ENCODE results near the gene FNTB. TPM values are rescaled to one million over a fixed set of nuclear protein-coding genes. Genes with fewer than 3 reads are reported as not detected.
A peak's percentile ranks its signal among the peaks of the same experiment; 100 is the strongest.

The FNTB gene
- total RNA-seq, 2 donors from 2014 or later = 17.2 to 30.9 TPM

GRCh38 chr14:64948612-64949210 lies 38.0 kb upstream of the FNTB start:
- ATAC-seq = no peak
- no peak for DNase-seq (ENCODE audit: low spot score in 2 of 2)
- peak overlapping the region in 1 of 2 donors; percentile 38 for H3K27ac Mint-ChIP-seq
- H3K36me3 Mint-ChIP-seq = peaks cover 4 to 9% of the 10 kb centered on the region in 2 donors
- H3K9me3 Mint-ChIP-seq = no peaks in the 10 kb centered on the region

- H3K36me3 Mint-ChIP-seq = no peaks in the 10 kb centered on the region
- ATAC-seq = peak in 1 of 2 donors; percentile 17
- DNase-seq (ENCODE audit: low spot score in 2 of 2) = no peak
- H3K9me3 Mint-ChIP-seq = no peaks in the 10 kb centered on the region
- peak overlapping the region in 1 of 2 donors; percentile 47 for H3K27ac Mint-ChIP-seq
Observed at GRCh38 chr14:64950889-64951288, 35.8 kb upstream of the FNTB start.

GRCh38 chr14:64951291-64951690 lies 35.4 kb upstream of the FNTB start:
- DNase-seq (ENCODE audit: low spot score in 2 of 2) (no peak), ATAC-seq (no peak)
- H3K36me3 Mint-ChIP-seq = no peaks in the 10 kb centered on the region
- H3K9me3 Mint-ChIP-seq = no peaks in the 10 kb centered on the region
- peak overlapping the region in 1 of 2 donors; percentile 47 for H3K27ac Mint-ChIP-seq

- Mint-ChIP-seq H3K36me3 (no peaks in the 10 kb centered on the region), H3K27ac (no peak overlapping the region), H3K9me3 (no peaks in the 10 kb centered on the region)
- DNase-seq (ENCODE audit: low spot score in 2 of 2) = no peak
- no peak for ATAC-seq
Observed at GRCh38 chr14:64951724-64952123, 35.0 kb upstream of the FNTB start.

- peak; percentile 46 to 69 for ATAC-seq
- Mint-ChIP-seq H3K36me3 (no peaks in the 10 kb centered on the region), H3K9me3 (no peaks in the 10 kb centered on the region), H3K27ac (peak overlapping the region in 1 of 2 donors; percentile 69)
- no peak for DNase-seq (ENCODE audit: low spot score in 2 of 2)
Observed at GRCh38 chr14:64952598-64953309, 33.9 kb upstream of the FNTB start.

- Mint-ChIP-seq H3K36me3 (no peaks in the 10 kb centered on the region), H3K9me3 (no peaks in the 10 kb centered on the region), H3K27ac (peak overlapping the region in 1 of 2 donors; percentile 34)
- DNase-seq (ENCODE audit: low spot score in 2 of 2) (peak in 1 of 2 donors; percentile 44), ATAC-seq (no peak)
Observed at GRCh38 chr14:64953310-64953654, 33.4 kb upstream of the FNTB start.

DNA sequence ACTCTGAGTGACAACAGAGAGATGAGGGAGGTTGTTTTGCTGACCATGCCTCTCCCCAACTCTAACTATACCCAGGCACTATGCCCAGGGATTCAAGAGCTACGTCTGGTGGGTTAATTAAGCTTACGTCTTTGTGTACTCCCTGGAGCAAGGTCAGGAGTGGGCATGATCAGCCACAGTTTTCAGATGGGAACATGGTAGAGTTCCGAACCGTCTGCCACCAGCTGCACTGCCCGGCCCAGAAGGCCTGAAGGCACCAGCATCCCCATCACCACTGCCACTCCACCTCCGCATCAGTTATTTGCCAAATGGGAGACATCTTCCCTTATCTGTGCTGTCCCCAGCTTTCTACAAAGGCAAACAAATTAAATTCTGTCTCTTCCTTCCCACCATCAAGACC lies 33.0 kb upstream of the FNTB start:
- ATAC-seq (no peak), DNase-seq (ENCODE audit: low spot score in 2 of 2) (peak in 1 of 2 donors; percentile 11)
- Mint-ChIP-seq H3K36me3 (no peaks in the 10 kb centered on the region), H3K9me3 (no peaks in the 10 kb centered on the region), H3K27ac (peak overlapping the region in 1 of 2 donors; percentile 58)

- H3K36me3 Mint-ChIP-seq = no peaks in the 10 kb centered on the region
- H3K27ac Mint-ChIP-seq = peak overlapping the region in 1 of 2 donors; percentile 80
- DNase-seq (ENCODE audit: low spot score in 2 of 2) (peak in 1 of 2 donors; percentile 6), ATAC-seq (no peak)
- no peaks in the 10 kb centered on the region for H3K9me3 Mint-ChIP-seq
Observed at GRCh38 chr14:64954491-64955240, 32.0 kb upstream of the FNTB start.

- no peaks in the 10 kb centered on the region for H3K36me3 Mint-ChIP-seq
- ATAC-seq (no peak), DNase-seq (ENCODE audit: low spot score in 2 of 2) (peak in 1 of 2 donors; percentile 25)
- H3K27ac Mint-ChIP-seq = peak overlapping the region in 1 of 2 donors; percentile 19
- H3K9me3 Mint-ChIP-seq = no peaks in the 10 kb centered on the region
Observed at GRCh38 chr14:64955297-64955696, 31.4 kb upstream of the FNTB start.

DNA sequence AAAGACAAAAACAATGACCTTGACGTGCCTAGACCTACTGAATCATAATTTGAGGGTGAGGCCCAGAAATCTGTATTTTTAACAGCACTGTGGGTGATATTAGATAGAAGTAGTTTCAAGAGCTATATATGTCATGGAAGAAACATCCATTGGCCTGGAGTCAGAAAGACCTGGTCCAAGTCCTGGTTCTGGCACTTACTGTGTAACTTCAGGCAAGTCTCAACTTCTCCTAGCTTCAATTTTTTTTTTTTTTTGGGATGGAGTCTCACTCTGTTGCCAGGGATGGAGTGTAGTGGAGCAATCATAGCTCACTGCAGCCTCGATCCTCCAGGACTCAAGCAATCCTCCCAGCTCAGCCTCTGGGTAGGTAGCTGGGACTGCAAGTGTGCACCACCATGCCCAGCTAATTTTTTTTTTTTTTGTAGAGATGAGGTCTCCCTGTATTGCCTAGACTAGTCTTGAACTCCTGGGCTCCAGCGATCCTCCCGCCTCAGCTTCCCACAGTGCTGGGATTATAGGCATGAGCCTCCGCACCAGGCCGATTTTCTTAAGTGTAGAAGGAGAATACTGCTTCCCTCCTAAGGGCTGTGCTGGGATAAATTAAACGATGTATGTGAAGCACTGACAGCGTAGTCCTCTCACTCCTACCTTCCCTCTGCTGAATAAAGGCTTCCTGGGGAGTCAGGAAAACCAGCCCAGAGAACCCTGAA lies 29.8 kb upstream of the FNTB start:
- peak overlapping the region in 1 of 2 donors; percentile 34 for H3K27ac Mint-ChIP-seq
- DNase-seq (ENCODE audit: low spot score in 2 of 2) (no peak), ATAC-seq (no peak)
- no peaks in the 10 kb centered on the region for H3K36me3 Mint-ChIP-seq
- no peaks in the 10 kb centered on the region for H3K9me3 Mint-ChIP-seq

GRCh38 chr14:64958201-64958600 lies 28.5 kb upstream of the FNTB start:
- no peaks in the 10 kb centered on the region for H3K9me3 Mint-ChIP-seq
- no peak for DNase-seq (ENCODE audit: low spot score in 2 of 2)
- H3K36me3 Mint-ChIP-seq = no peaks in the 10 kb centered on the region
- no peak for ATAC-seq
- H3K27ac Mint-ChIP-seq = peak overlapping the region in 1 of 2 donors; percentile 47

GRCh38 chr14:64958743-64959142 lies 28.0 kb upstream of the FNTB start:
- Mint-ChIP-seq H3K9me3 (no peaks in the 10 kb centered on the region), H3K36me3 (no peaks in the 10 kb centered on the region), H3K27ac (no peak overlapping the region)
- no peak for ATAC-seq
- no peak for DNase-seq (ENCODE audit: low spot score in 2 of 2)

- Mint-ChIP-seq H3K36me3 (no peaks in the 10 kb centered on the region), H3K9me3 (no peaks in the 10 kb centered on the region), H3K27ac (peak overlapping the region in 1 of 2 donors; percentile 23)
- DNase-seq (ENCODE audit: low spot score in 2 of 2) (no peak), ATAC-seq (no peak)
Observed at GRCh38 chr14:64960762-64961276, 25.9 kb upstream of the FNTB start.

- Mint-ChIP-seq H3K27ac (no peak overlapping the region), H3K36me3 (no peaks in the 10 kb centered on the region), H3K9me3 (no peaks in the 10 kb centered on the region)
- ATAC-seq (no peak), DNase-seq (ENCODE audit: low spot score in 2 of 2) (no peak)
Observed at GRCh38 chr14:64963611-64964010, 23.1 kb upstream of the FNTB start.

DNA sequence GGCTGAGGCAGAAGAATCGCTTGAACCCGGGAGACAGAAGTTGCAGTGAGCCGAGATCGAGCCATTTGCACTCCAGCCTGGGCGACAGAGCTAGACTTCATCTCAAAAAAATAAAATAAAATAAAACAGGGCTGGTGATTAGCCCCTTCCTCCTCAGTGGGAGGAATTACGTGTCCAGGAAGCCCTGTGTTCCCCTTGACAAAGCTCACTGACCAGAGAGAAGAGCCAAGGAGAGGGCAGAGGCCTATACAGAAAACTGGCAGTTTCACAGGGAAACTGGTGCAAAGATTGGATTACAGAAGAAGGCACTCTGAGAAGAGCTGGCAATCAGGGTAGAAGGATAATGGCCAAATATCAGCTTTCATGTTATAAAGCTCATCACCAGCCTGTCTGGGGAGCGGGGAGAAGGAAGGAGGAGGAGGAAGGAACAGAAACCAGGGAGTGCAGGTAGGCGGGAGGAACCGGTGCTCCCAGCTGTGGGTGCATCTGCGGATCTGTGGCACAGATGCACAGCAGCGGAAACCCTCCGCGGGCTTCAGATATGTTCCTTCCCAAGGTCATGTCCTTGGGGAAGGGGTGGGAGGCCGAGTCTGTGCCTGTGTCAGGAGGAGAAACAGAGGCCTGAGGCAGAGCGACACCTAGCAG lies 21.2 kb upstream of the FNTB start:
- ATAC-seq (no peak), DNase-seq (ENCODE audit: low spot score in 2 of 2) (no peak)
- H3K9me3 Mint-ChIP-seq = no peaks in the 10 kb centered on the region
- no peaks in the 10 kb centered on the region for H3K36me3 Mint-ChIP-seq
- no peak overlapping the region for H3K27ac Mint-ChIP-seq

- no peak overlapping the region for H3K27ac Mint-ChIP-seq
- no peaks in the 10 kb centered on the region for H3K36me3 Mint-ChIP-seq
- H3K9me3 Mint-ChIP-seq = no peaks in the 10 kb centered on the region
- ATAC-seq (no peak), DNase-seq (ENCODE audit: low spot score in 2 of 2) (no peak)
Observed at GRCh38 chr14:64966976-64967375, 19.7 kb upstream of the FNTB start.

Data from activated naive CD4-positive, alpha-beta T cell treated with anti-CD3 and anti-CD28 coated beads, Interleukin-2, amount 50 U/mL, for 72 hours (primary cell).